ENCODE results near the gene NUDT5. TPM values are rescaled to one million over a fixed set of nuclear protein-coding genes. Genes with fewer than 3 reads are reported as not detected.
A peak's percentile ranks its signal among the peaks of the same experiment; 100 is the strongest.

The NUDT5 gene
- total RNA-seq, 4 donors from 2014 or later: 23.0 to 31.2 (median 27.3) TPM

DNA sequence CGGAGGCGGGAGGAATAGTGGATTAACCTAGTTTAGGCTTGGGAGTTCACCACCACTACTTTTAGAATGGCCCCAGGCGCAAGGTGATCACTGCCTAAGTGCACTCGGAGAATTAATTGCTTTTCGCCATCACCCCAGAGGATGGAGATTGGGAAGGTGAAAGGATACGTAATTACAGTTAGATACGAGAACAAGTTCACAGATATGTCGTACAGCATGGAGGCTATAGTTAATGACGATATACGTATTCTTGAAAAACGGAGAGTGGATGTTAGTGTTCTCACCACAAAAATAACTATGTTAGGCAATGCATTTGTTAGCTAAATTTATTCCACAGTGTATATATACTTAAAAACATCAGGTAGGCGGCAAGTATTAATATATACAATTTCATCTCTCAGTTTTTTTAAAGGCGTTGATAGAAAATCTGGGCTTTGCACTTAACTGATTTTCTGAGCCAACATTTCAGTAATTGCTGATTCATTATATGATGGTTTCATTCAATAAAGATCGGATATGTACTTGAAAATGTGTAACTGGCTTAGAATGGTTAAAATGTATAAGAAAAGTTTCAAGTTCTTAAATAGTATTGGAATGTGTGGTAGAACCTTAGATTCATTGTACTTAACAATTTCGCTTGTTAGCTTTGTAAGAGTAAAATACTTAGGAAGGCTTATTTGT is 980 bp upstream of the NUDT5 start:
- ATAC-seq: no peak
- Histone ChIP-seq H3K4me1 (peaks cover 4 to 54% (median 19%) of the 10 kb centered on the region in 3 donors), H3K9me3 (no peaks in the 10 kb centered on the region), H3K27me3 (no peaks in the 10 kb centered on the region), H3K27ac (peak overlapping the region; percentile 87 to 92 (median 88)), H3K36me3 (peaks cover 0 to 39% of the 10 kb centered on the region in 2 donors), H3K4me3 (peak overlapping the region; percentile 91 to 98)
- TF ChIP-seq EP300 (IDR thresholded peaks at IDR 0.05): no peak
- WGBS, 2 donors (ENCODE audit: low coverage in 1 of 2): 9 to 10% methylated on average over 11 to 13 of the region's 15 CpGs

DNA sequence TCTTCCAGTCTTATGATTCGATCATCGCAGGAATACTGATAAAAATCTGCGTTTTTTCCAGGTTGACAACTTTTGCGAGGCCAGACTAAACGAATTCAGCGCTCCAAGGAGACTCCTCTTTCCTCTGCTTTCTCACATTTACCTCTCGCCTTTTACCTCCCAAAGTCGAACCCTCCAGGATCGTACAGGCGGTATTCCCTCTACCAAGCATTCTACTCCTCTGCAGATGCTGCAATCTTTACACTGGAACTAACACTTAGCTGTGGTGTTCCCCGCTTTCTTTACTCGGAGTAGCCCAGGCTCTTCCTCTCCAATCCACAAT is 449 bp downstream of the NUDT5 start:
- peaks cover 4 to 62% (median 19%) of the 10 kb centered on the region in 3 donors for H3K4me1 ChIP-seq
- H3K9me3 ChIP-seq: no peaks in the 10 kb centered on the region
- ATAC-seq: no peak
- TF ChIP-seq, protein P1, sequence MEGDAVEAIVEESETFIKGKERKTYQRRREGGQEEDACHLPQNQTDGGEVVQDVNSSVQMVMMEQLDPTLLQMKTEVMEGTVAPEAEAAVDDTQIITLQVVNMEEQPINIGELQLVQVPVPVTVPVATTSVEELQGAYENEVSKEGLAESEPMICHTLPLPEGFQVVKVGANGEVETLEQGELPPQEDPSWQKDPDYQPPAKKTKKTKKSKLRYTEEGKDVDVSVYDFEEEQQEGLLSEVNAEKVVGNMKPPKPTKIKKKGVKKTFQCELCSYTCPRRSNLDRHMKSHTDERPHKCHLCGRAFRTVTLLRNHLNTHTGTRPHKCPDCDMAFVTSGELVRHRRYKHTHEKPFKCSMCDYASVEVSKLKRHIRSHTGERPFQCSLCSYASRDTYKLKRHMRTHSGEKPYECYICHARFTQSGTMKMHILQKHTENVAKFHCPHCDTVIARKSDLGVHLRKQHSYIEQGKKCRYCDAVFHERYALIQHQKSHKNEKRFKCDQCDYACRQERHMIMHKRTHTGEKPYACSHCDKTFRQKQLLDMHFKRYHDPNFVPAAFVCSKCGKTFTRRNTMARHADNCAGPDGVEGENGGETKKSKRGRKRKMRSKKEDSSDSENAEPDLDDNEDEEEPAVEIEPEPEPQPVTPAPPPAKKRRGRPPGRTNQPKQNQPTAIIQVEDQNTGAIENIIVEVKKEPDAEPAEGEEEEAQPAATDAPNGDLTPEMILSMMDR (IDR thresholded peaks at IDR 0.05): no peak
- TF ChIP-seq EP300 (IDR thresholded peaks at IDR 0.05) (no peak), POLR2AphosphoS5 (IDR thresholded peaks at IDR 0.05) (no peak), POLR2A (IDR thresholded peaks at IDR 0.05) (no peak)
- H3K36me3 ChIP-seq: peaks cover 0 to 26% of the 10 kb centered on the region in 2 donors
- H3K4me3 ChIP-seq: peak overlapping the region; percentile 91 to 98
- WGBS, 2 donors (ENCODE audit: low coverage in 1 of 2): 0% methylated on average over 12 of the region's 12 CpGs
- no peaks in the 10 kb centered on the region for H3K27me3 ChIP-seq
- H3K27ac ChIP-seq: peak overlapping the region; percentile 87 to 92 (median 88)

DNA sequence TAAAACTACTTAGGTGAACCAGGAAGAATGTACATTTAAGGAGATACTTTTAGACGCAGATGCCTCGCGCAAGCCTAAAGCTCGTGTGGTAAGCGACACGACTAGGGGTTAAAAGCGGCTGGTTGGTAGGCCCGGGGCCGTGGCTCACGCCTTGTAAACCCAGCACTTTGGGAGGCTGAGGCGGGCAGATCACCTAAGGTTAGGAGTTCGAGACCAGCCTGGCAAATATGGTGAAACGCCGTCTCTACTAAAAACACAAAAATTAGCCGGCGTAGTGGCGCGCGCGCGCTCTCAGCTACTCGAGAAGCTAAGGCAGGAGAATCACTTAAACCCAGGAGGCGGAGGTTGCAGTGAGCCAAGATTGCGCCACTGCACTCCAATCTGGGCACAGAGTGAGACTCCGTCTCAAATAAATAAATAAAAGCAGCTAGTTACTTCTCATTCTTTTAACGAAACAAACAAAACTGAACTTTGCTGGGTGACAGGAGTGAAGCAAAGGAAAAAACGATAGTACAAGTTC is 879 bp downstream of the NUDT5 start:
- ATAC-seq: peak; percentile 54
- peaks cover 4 to 62% (median 19%) of the 10 kb centered on the region in 3 donors for H3K4me1 ChIP-seq
- H3K9me3 ChIP-seq: no peaks in the 10 kb centered on the region
- no peaks in the 10 kb centered on the region for H3K27me3 ChIP-seq
- H3K27ac ChIP-seq: peak overlapping the region; percentile 87 to 92 (median 88)
- peak overlapping the region; percentile 91 to 98 for H3K4me3 ChIP-seq
- H3K36me3 ChIP-seq: peaks cover 0 to 23% of the 10 kb centered on the region in 2 donors
- TF ChIP-seq POLR2AphosphoS5 (IDR thresholded peaks at IDR 0.05): peak; percentile 34
- TF ChIP-seq, protein P1 (IDR thresholded peaks at IDR 0.05): peak in 1 of 4 experiments; percentile 3
- no peak for TF ChIP-seq EP300 (IDR thresholded peaks at IDR 0.05)
- WGBS, 2 donors (ENCODE audit: low coverage in 1 of 2): 1 to 4% methylated on average over 12 to 26 of the region's 27 CpGs

DNA sequence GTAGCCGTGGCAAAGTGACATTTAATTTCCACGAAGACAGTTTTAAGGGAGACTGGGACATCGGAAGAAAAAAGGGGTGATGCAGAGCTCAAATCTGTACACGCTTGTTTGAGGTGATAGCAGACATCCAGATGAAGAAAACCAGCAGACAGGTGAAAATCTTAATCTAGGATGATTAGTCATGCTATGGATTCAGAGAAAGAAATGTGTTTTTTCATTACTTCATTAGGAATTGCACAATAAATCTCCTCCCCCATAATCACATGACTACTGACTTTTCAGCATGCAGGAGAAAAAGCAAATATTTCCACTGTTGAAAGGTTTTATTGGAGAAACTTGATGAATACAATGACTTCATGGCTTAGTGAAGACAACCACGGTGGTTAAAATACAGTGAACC is 2.5 kb downstream of the NUDT5 start:
- WGBS, 2 donors (ENCODE audit: low coverage in 1 of 2): 83 to 86% methylated on average over 2 to 5 of the region's 5 CpGs
- Histone ChIP-seq H3K4me1 (peaks cover 4 to 58% (median 18%) of the 10 kb centered on the region in 3 donors), H3K36me3 (peaks cover 0 to 12% of the 10 kb centered on the region in 2 donors), H3K27me3 (no peaks in the 10 kb centered on the region), H3K9me3 (no peaks in the 10 kb centered on the region), H3K27ac (no peak overlapping the region), H3K4me3 (no peak overlapping the region)
- no peak for ATAC-seq
- TF ChIP-seq POLR2A (IDR thresholded peaks at IDR 0.05) (no peak), EP300 (IDR thresholded peaks at IDR 0.05) (no peak), POLR2AphosphoS5 (IDR thresholded peaks at IDR 0.05) (no peak)
- TF ChIP-seq, protein P1 (IDR thresholded peaks at IDR 0.05): no peak

DNA sequence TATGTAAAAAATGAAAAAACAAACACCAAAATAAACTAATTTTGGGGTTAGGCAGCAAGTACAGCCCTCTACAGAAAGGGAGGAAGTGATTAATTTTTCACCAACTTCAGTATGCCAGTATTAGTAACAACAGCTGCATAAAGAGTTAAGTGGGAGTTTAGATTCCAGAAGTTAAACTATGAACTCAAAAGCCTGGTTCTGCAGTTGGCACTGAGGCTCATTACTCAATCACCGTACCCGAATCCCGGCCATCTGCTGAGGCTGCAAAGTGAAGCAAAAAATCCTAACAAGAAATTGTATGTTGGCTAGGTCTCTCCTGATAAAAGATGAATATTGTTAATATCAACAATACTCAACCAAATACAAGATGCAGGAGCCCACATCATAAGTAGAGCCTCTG is 4.0 kb downstream of the NUDT5 start:
- ATAC-seq: no peak
- Histone ChIP-seq H3K4me3 (no peak overlapping the region), H3K27me3 (no peaks in the 10 kb centered on the region), H3K9me3 (no peaks in the 10 kb centered on the region), H3K27ac (no peak overlapping the region), H3K36me3 (peaks cover 0 to 23% of the 10 kb centered on the region in 2 donors), H3K4me1 (peaks cover 4 to 43% (median 11%) of the 10 kb centered on the region in 3 donors)
- 41 to 63% methylated on average over 3 of the region's 3 CpGs for WGBS, 2 donors (ENCODE audit: low coverage in 1 of 2)
- TF ChIP-seq EP300 (IDR thresholded peaks at IDR 0.05): no peak
- TF ChIP-seq POLR2AphosphoS5 (IDR thresholded peaks at IDR 0.05): no peak
- TF ChIP-seq POLR2A (IDR thresholded peaks at IDR 0.05): no peak
- TF ChIP-seq, protein P1 (IDR thresholded peaks at IDR 0.05): no peak

Data from gastroesophageal sphincter (tissue), 4 donors.